HG02610 (cell line): ENCODE data around the gene FRMD6.
A peak's percentile ranks its signal among the peaks of the same experiment; 100 is the strongest.
"Not testable (repeated sequence)": the region's sequence is repeated elsewhere in the genome, so short reads cannot be mapped to it uniquely, and the experiment has no call there.

ENCODE experiments used
- ATAC-seq: cut with Tn5 transposase; IDR thresholded peaks from one replicate; pipeline ENCODE4 v1.9.1; 2021; ENCODE audit warnings: mild to moderate bottlenecking, moderate library complexity; ENCODE audit not compliant: unreplicated experiment

Gene FRMD6

GRCh38 chr14:51765726-51766125 lies 114.0 kb downstream of the FRMD6 start:
- ATAC-seq, result not testable (repeated sequence)

- not testable (repeated sequence) for ATAC-seq
These were observed 114.9 kb downstream of the FRMD6 start for GRCh38 chr14:51766586-51766985.

- ATAC-seq, result not testable (repeated sequence)
These were observed 117.6 kb downstream of the FRMD6 start for GRCh38 chr14:51769261-51769660.

GRCh38 chr14:51774209-51774608 lies 122.5 kb downstream of the FRMD6 start:
- no peak for ATAC-seq

- no peak for ATAC-seq
These were observed 124.6 kb downstream of the FRMD6 start for GRCh38 chr14:51776102-51776894.

GRCh38 chr14:51780006-51780692 lies 128.4 kb downstream of the FRMD6 start:
- peak; percentile 44 for ATAC-seq
